GM12878 (cell line): ENCODE data around the gene MYO15A. TPM values are rescaled to one million over a fixed set of nuclear protein-coding genes. Genes with fewer than 3 reads are reported as not detected.

ENCODE experiments used
- ATAC-seq: fragments of 200-7000 bp; cut with Tn5 transposase; 3 replicates; pipeline ENCODE4 v1.9.1; 2020; ENCODE audit warnings: mild to moderate bottlenecking, moderate library complexity
- BruUV-seq: library from RNA; stranded (reverse); fragments of 400-500 nt; replicated peaks from 2 replicates; lab custom pipeline; 2021; lab: Mats Ljungman, UMichigan
- CTCF ChIA-PET: fragments of 300-600 bp; sonication (Branson Sonifier 250); formaldehyde crosslinking; extraction: SDS; loops from one replicate; lab custom pipeline; 2021; ENCODE audit warnings: inconsistent platforms; lab: Yijun Ruan, JAX
- POLR2A ChIA-PET: fragments of 350-600 bp; formaldehyde crosslinking; extraction: SDS; loops from one replicate; lab custom pipeline; 2021; ENCODE audit warnings: inconsistent platforms; lab: Charles Lee
- RAD21 ChIA-PET: fragments of 300-600 bp; sonication (Branson Sonifier 250); formaldehyde crosslinking; loops from one replicate; lab custom pipeline; 2023; ENCODE audit warnings: antibody characterized with exemption; ENCODE audit not compliant: unreplicated experiment; lab: Charles Lee
- SMC1A ChIA-PET: fragments of 300-600 bp; sonication (Branson Sonifier 250); formaldehyde crosslinking; loops from one replicate; lab custom pipeline; 2023; ENCODE audit not compliant: unreplicated experiment, uncharacterized antibody; lab: Charles Lee
- DNase-seq: peaks from one replicate; pipeline ENCODE4 v3.0.0-alpha.2; 2011; ENCODE audit warnings: low read depth, low spot score
- FAIRE-seq: peaks from 3 replicates; lab custom pipeline; 2011; peaks lifted over from hg19 to GRCh38; lab: Jason Lieb, UNC
- H2AFZ ChIP-seq: 2 replicates; pipeline ENCODE4 v1.6.0; 2011; ENCODE audit warnings: low read depth, low read length, control low read depth; ENCODE audit not compliant: control insufficient read depth
- H3K27ac ChIP-seq: 2 replicates; pipeline ENCODE4 v1.5.1; 2011; ENCODE audit warnings: control low read depth; ENCODE audit not compliant: control insufficient read depth, insufficient read depth
- H3K27me3 ChIP-seq, 2 experiments: replicated peaks in 1 of 2; 2 replicates each; pipeline versions ENCODE4 v1.6.0 to v1.6.1; 2011; ENCODE audit warnings: low read length in 1 of 2; ENCODE audit not compliant: control insufficient read depth in 2 of 2, insufficient read depth in 2 of 2
- H3K36me3 ChIP-seq, 2 experiments: 2 replicates each; pipeline ENCODE4 v1.5.1; 2011; ENCODE audit warnings: low read length in 1 of 2; ENCODE audit not compliant: control insufficient read depth in 2 of 2, insufficient read depth in 2 of 2
- H3K4me1 ChIP-seq: 2 replicates; pipeline ENCODE4 v1.6.1; 2011; ENCODE audit warnings: mild to moderate bottlenecking, low read length, moderate library complexity, mixed read lengths; ENCODE audit not compliant: control insufficient read depth, insufficient read depth
- H3K4me2 ChIP-seq: 2 replicates; pipeline ENCODE4 v1.6.0; 2011; ENCODE audit warnings: control low read depth; ENCODE audit not compliant: control insufficient read depth, insufficient read depth
- H3K4me3 ChIP-seq: fragments of 200-600 bp; sonication (generic); 2 replicates; pipeline ENCODE4 v1.5.1; 2016
- H3K79me2 ChIP-seq: 2 replicates; pipeline ENCODE4 v1.6.0; 2011; ENCODE audit warnings: low read length; ENCODE audit not compliant: control insufficient read depth, insufficient read depth
- H3K9ac ChIP-seq: 2 replicates; pipeline ENCODE4 v1.8.0; 2011; ENCODE audit warnings: low read length, control low read depth, mixed read lengths; ENCODE audit not compliant: control insufficient read depth, insufficient read depth
- H3K9me3 ChIP-seq: replicated peaks from 3 replicates; pipeline ENCODE4 v1.5.1; 2011; ENCODE audit warnings: mild to moderate bottlenecking, low read length; ENCODE audit not compliant: control insufficient read depth, insufficient read depth
- H4K20me1 ChIP-seq: 2 replicates; pipeline ENCODE4 v1.6.0; 2011; ENCODE audit not compliant: control insufficient read depth, insufficient read depth
- ASH2L ChIP-seq: fragments of 300-600, 200-600 bp; sonication (generic); IDR thresholded peaks from 2 replicates; pipeline ENCODE4 v1.6.1; 2017; ENCODE audit warnings: low read depth, mild to moderate bottlenecking, borderline replicate concordance
- BHLHE40 ChIP-seq, 2 experiments: fragments of 450-650 bp in 1 of 2; IDR thresholded peaks; 2 replicates each; pipeline ENCODE4 v1.6.1; 2011 to 2017; ENCODE audit warnings: low read depth in 2 of 2, borderline replicate concordance in 1 of 2, improper control_type of control experiment in 1 of 2, low read length in 1 of 2, mild to moderate bottlenecking in 1 of 2
- BMI1 ChIP-seq: fragments of 450-650 bp; IDR thresholded peaks from 2 replicates; pipeline ENCODE4 v1.6.1; 2016; ENCODE audit warnings: mild to moderate bottlenecking, moderate library complexity, borderline replicate concordance
- CBX5 ChIP-seq: sonication (generic); IDR thresholded peaks from 2 replicates; pipeline ENCODE4 v1.6.1; 2016; ENCODE audit warnings: low read depth, moderate library complexity, mild to moderate bottlenecking, inconsistent platforms
- CEBPB ChIP-seq, 2 experiments: fragments of 150-350 bp in 1 of 2; IDR thresholded peaks; 2 replicates each; pipeline ENCODE4 v1.6.1; 2012 to 2014; ENCODE audit warnings: low read depth in 2 of 2, low read length in 2 of 2, borderline replicate concordance in 1 of 2, inconsistent platforms in 1 of 2
- DPF2 ChIP-seq: fragments of 450-650 bp; IDR thresholded peaks from 2 replicates; pipeline ENCODE4 v1.6.1; 2017; ENCODE audit warnings: mild to moderate bottlenecking
- ELK1 ChIP-seq: IDR thresholded peaks from 2 replicates; pipeline ENCODE4 v1.6.1; 2012; ENCODE audit warnings: low read depth, low read length, improper control_type of control experiment
- EP300 ChIP-seq, 2 experiments: fragments of 150-350 bp in 1 of 2; IDR thresholded peaks; 2 replicates each; pipeline ENCODE4 v1.6.1; 2011 to 2012; ENCODE audit warnings: low read depth in 2 of 2, low read length in 2 of 2, borderline replicate concordance in 1 of 2, improper control_type of control experiment in 1 of 2, inconsistent platforms in 1 of 2; ENCODE audit not compliant: control insufficient read depth in 1 of 2
- EZH2 ChIP-seq: IDR thresholded peaks from 2 replicates; pipeline ENCODE4 v1.6.1; 2012; ENCODE audit warnings: low read depth, mild to moderate bottlenecking, control low read depth, inconsistent platforms, low read length, borderline replicate concordance; ENCODE audit not compliant: control insufficient read depth
- HDAC6 ChIP-seq: fragments of 200-600 bp; sonication (generic); IDR thresholded peaks from one replicate; pipeline ENCODE4 v1.8.0; 2017; ENCODE audit warnings: antibody characterized with exemption; ENCODE audit not compliant: unreplicated experiment
- IRF3 ChIP-seq: fragments of 450-650 bp; IDR thresholded peaks from 2 replicates; pipeline ENCODE4 v1.6.1; 2014; ENCODE audit warnings: mild to moderate bottlenecking
- MTA3 ChIP-seq: IDR thresholded peaks from 2 replicates; pipeline ENCODE4 v1.6.1; 2012; ENCODE audit warnings: low read length, inconsistent platforms, borderline replicate concordance
- PAX8 ChIP-seq: fragments of 450-650 bp; IDR thresholded peaks from 2 replicates; pipeline ENCODE4 v1.6.1; 2017; ENCODE audit warnings: mild to moderate bottlenecking, moderate library complexity
- POLR2A ChIP-seq: IDR thresholded peaks from 2 replicates; pipeline ENCODE4 v1.6.1; 2011; ENCODE audit warnings: low read depth, mild to moderate bottlenecking, low read length
- RCOR1 ChIP-seq: conservative IDR thresholded peaks from 2 replicates; pipeline ENCODE4 v1.6.1; 2012; ENCODE audit warnings: low read depth, low read length, improper control_type of control experiment
- RELA ChIP-seq: fragments of 450-650 bp; IDR thresholded peaks from 2 replicates; pipeline ENCODE4 v1.8.0; 2014; ENCODE audit warnings: borderline replicate concordance; ENCODE audit not compliant: partially characterized antibody
- SMC3 ChIP-seq: IDR thresholded peaks from 2 replicates; pipeline ENCODE4 v1.6.1; 2011; ENCODE audit warnings: low read length, improper control_type of control experiment, borderline replicate concordance
- SP1 ChIP-seq: IDR thresholded peaks from one replicate; pipeline ENCODE4 v1.6.1; 2011; ENCODE audit warnings: low read depth, low read length
- SREBF2 ChIP-seq: IDR thresholded peaks from 2 replicates; pipeline ENCODE4 v1.6.1; 2012; ENCODE audit warnings: mild to moderate bottlenecking, low read length
- SUPT20H ChIP-seq: IDR thresholded peaks from 2 replicates; pipeline ENCODE4 v1.6.1; 2011; ENCODE audit warnings: low read depth, mild to moderate bottlenecking, low read length, moderate library complexity, borderline replicate concordance; ENCODE audit not compliant: control insufficient read depth
- USF2 ChIP-seq: IDR thresholded peaks from 2 replicates; pipeline ENCODE4 v1.6.1; 2011; ENCODE audit warnings: low read depth, low read length, improper control_type of control experiment, borderline replicate concordance
- ZSCAN29 ChIP-seq: fragments of 450-650 bp; IDR thresholded peaks from 2 replicates; pipeline ENCODE4 v1.6.1; 2017; ENCODE audit warnings: mild to moderate bottlenecking, moderate library complexity
- WGBS: methylation state at CpG from one replicate; pipeline ENCODE4 v1.1.6; 2016; ENCODE audit warnings: low lambda C conversion rate; ENCODE audit not compliant: insufficient replicate concordance, insufficient coverage; ENCODE audit errors: missing lambda C conversion rate; 5-methylcytosine and 5-hydroxymethylcytosine counted together
- in situ Hi-C: fragments of 300-500 bp; cut with MboI; formaldehyde crosslinking; loops from 9 replicates; pipeline ENCODE4 v1.14.3; 2018; ENCODE audit warnings: mixed read lengths
- intact Hi-C: fragments of 100-400 bp; cut with micrococcal nuclease; formaldehyde crosslinking; loops from one replicate; pipeline ENCODE4 v1.14.2; 2022; ENCODE audit not compliant: unreplicated experiment
- polyA plus RNA-seq, 11 experiments: library from polyadenylated mRNA; depleted of rRNA in 4 of 11; unstranded in 6 of 11; stranded (reverse) in 5 of 11; fragments of >200 nt; fragmentation: Nextera tagmentation in 4 of 11; fragmentation: Illumina TruSeq in 1 of 11; extraction: Ambion mirVana in 4 of 11; extraction: Trizol in 1 of 11; gene quantifications; 1 replicate in 1 of 11; 2 replicates in 10 of 11; pipeline versions ENCODE4 v1.2.1 to v1.2.3, GENCODE V29; 2011 to 2016; ENCODE audit warnings: inconsistent platforms in 2 of 11, missing spikeins in 2 of 11, low read depth in 1 of 11
- total RNA-seq, 4 experiments: library from RNA; depleted of rRNA in 3 of 4; stranded (reverse); fragments of >200 nt in 3 of 4; fragmentation: Illumina TruSeq in 1 of 4; extraction: Trizol in 1 of 4; gene quantifications; 2 replicates each; pipeline versions ENCODE4 v1.2.1 to v1.2.3, GENCODE V29; 2013 to 2021

Gene MYO15A
- total and polyA plus RNA-seq, 10 of the 15 experiments (the other 5 are each of a cell fraction or from before 2014, with no cell fraction given): 0.03 to 0.77 (median 0.21) TPM; not detected in 4

GRCh38 chr17:18227635-18228034 lies 119.1 kb downstream of the MYO15A start (continued):
- TF ChIP-seq MTA3 (no peak), SP1 (no peak), RELA (no peak), DPF2 (no peak), POLR2A (no peak), BMI1 (no peak), CEBPB (IDR thresholded peaks at IDR 0.05; ENCODE audit: borderline replicate concordance in 1 of 2, low read depth in 2 of 2, low read length in 2 of 2) (no peak), SREBF2 (no peak), ELK1 (no peak), HDAC6 (no peak), PAX8 (no peak)

GRCh38 chr17:18228176-18228682 lies 119.7 kb downstream of the MYO15A start:
- no peaks in the 10 kb centered on the region for H3K4me1 ChIP-seq
- DNase-seq: no peak
- no TSS peak for BruUV-seq
- H3K4me3 ChIP-seq: no peak overlapping the region
- in situ Hi-C loops: no loop called here
- no peak overlapping the region for H2AFZ ChIP-seq
- no peak for FAIRE-seq
- H3K36me3 ChIP-seq: no peaks in the 10 kb centered on the region
- H3K27ac ChIP-seq: no peak overlapping the region
- ATAC-seq: no peak
- ChIA-PET SMC1A (no interaction called here), POLR2A (no interaction called here), RAD21 (no interaction called here), CTCF (no interaction called here)
- no peaks in the 10 kb centered on the region for H3K27me3 ChIP-seq
- intact Hi-C loops: loop anchor here (5.0 kb wide), 1 partner anchor 46 kb away; the partner anchor contains the start of gene ALKBH5
- no peak overlapping the region for H3K4me2 ChIP-seq
- H3K9ac ChIP-seq: no peak overlapping the region
- no peaks in the 10 kb centered on the region for H3K79me2 ChIP-seq
- 70% methylated on average over 10 of the region's 10 CpGs for WGBS
- no peaks in the 10 kb centered on the region for H3K9me3 ChIP-seq
- no peaks in the 10 kb centered on the region for H4K20me1 ChIP-seq
- TF ChIP-seq ASH2L (no peak), EZH2 (no peak), BHLHE40 (IDR thresholded peaks at IDR 0.05; ENCODE audit: borderline replicate concordance in 1 of 2, low read depth in 2 of 2, low read length in 1 of 2) (no peak), EP300 (IDR thresholded peaks at IDR 0.05; ENCODE audit: borderline replicate concordance in 1 of 2, control insufficient read depth in 1 of 2, low read depth in 2 of 2, low read length in 2 of 2) (no peak), CBX5 (no peak), ZSCAN29 (no peak), IRF3 (no peak), POLR2A (no peak), SMC3 (no peak), SUPT20H (no peak), RCOR1 (no peak), USF2 (no peak)
